ENCODE measurements around the gene PIP5K1B.

The PIP5K1B gene

GRCh38 chr9:68740561-68740960 lies 35.5 kb downstream of the PIP5K1B start:
- no peaks in the 10 kb centered on the region for H3K9me3 Mint-ChIP-seq

GRCh38 chr9:68741234-68741633 lies 36.2 kb downstream of the PIP5K1B start:
- no peak overlapping the region for H3K4me3 Mint-ChIP-seq
- no peaks in the 10 kb centered on the region for H3K9me3 Mint-ChIP-seq
- no peak overlapping the region for H3K27ac Mint-ChIP-seq
- H3K27me3 Mint-ChIP-seq, result no peaks in the 10 kb centered on the region
- no peak for ATAC-seq
- H3K4me1 Mint-ChIP-seq, result peaks cover 53% of the 10 kb centered on the region
- peaks cover 48% of the 10 kb centered on the region for H3K36me3 Mint-ChIP-seq

More at GRCh38 chr9:68740561-68740960, 35.5 kb downstream of the PIP5K1B start:
- Mint-ChIP-seq H3K4me3 (no peak overlapping the region), H3K27me3 (no peaks in the 10 kb centered on the region), H3K36me3 (peaks cover 44% of the 10 kb centered on the region), H3K27ac (no peak overlapping the region), H3K4me1 (peaks cover 56% of the 10 kb centered on the region)
- ATAC-seq, result no peak

DNA sequence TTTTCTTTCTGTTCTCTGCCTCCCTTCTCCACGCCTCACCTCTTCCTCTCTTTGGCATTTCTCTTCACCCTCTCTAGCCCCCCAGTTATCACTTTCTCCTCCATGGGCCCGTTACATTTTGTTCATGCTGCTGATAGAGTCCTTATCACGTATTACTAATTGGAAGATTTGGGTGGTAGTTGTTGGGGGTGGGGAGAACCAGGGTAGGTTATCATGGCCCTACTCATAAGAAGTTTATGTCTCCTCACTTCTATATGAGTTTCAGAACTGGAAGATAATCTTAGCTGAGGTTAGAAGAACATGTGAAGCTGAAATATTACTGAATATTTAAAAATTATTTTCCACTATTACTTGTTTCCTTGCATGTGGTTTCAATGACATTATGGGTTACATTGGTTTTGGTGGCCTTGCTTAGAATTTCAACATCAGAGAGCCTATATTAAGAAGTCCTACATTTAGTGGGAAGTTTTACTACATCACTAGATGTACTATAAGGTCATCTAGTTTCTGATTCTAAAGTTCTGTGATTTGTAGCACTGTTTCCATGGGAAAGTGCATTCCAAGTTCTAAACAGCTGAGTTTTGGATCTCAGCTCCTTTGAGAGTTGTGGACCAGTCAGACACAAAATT lies 36.8 kb downstream of the PIP5K1B start:
- no peak for ATAC-seq
- H3K4me3 Mint-ChIP-seq, result no peak overlapping the region
- H3K36me3 Mint-ChIP-seq, result peaks cover 49% of the 10 kb centered on the region
- peaks cover 53% of the 10 kb centered on the region for H3K4me1 Mint-ChIP-seq
- no peaks in the 10 kb centered on the region for H3K27me3 Mint-ChIP-seq
- no peaks in the 10 kb centered on the region for H3K9me3 Mint-ChIP-seq
- H3K27ac Mint-ChIP-seq, result no peak overlapping the region

- Mint-ChIP-seq H3K9me3 (no peaks in the 10 kb centered on the region), H3K4me3 (no peak overlapping the region), H3K4me1 (peaks cover 52% of the 10 kb centered on the region), H3K27me3 (no peaks in the 10 kb centered on the region), H3K27ac (no peak overlapping the region), H3K36me3 (peaks cover 48% of the 10 kb centered on the region)
- ATAC-seq, result no peak
These were observed 37.3 kb downstream of the PIP5K1B start for GRCh38 chr9:68742333-68742730.

DNA sequence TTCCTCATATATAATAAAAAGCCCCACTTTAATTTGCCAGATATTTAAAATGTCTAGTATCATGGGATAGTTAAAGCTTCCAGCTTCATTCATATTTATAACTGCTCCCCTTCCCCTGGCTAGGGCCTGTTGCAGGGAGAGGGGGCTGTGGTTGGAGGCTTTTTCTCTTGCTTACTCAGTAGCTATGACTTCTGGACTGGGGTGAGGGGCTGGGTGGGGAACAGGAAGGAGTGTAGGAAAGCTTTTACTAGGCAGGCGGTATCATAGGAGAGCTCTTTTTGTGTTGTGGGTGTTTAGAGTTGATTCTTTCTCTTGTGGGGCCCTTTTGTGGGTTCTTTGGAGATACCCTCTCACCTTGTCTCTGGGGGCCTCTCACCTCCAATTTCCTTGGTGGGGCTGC lies 39.4 kb downstream of the PIP5K1B start:
- no peaks in the 10 kb centered on the region for H3K9me3 Mint-ChIP-seq

GRCh38 chr9:68746525-68746924 lies 41.5 kb downstream of the PIP5K1B start:
- Mint-ChIP-seq H3K4me3 (no peak overlapping the region), H3K4me1 (peaks cover 49% of the 10 kb centered on the region), H3K27ac (no peak overlapping the region), H3K9me3 (no peaks in the 10 kb centered on the region), H3K27me3 (no peaks in the 10 kb centered on the region), H3K36me3 (peaks cover 48% of the 10 kb centered on the region)
- no peak for ATAC-seq

More for the DNA sequence above, 39.4 kb downstream of the PIP5K1B start:
- peaks cover 42% of the 10 kb centered on the region for H3K36me3 Mint-ChIP-seq
- no peaks in the 10 kb centered on the region for H3K27me3 Mint-ChIP-seq
- ATAC-seq, result no peak
- no peak overlapping the region for H3K27ac Mint-ChIP-seq
- H3K4me1 Mint-ChIP-seq, result peaks cover 47% of the 10 kb centered on the region
- H3K4me3 Mint-ChIP-seq, result no peak overlapping the region

GRCh38 chr9:68747043-68747533 lies 42.0 kb downstream of the PIP5K1B start:
- no peaks in the 10 kb centered on the region for H3K9me3 Mint-ChIP-seq
- H3K27me3 Mint-ChIP-seq, result no peaks in the 10 kb centered on the region
- H3K4me1 Mint-ChIP-seq, result peaks cover 47% of the 10 kb centered on the region
- no peak overlapping the region for H3K4me3 Mint-ChIP-seq
- H3K27ac Mint-ChIP-seq, result no peak overlapping the region
- no peak for ATAC-seq
- peaks cover 47% of the 10 kb centered on the region for H3K36me3 Mint-ChIP-seq

DNA sequence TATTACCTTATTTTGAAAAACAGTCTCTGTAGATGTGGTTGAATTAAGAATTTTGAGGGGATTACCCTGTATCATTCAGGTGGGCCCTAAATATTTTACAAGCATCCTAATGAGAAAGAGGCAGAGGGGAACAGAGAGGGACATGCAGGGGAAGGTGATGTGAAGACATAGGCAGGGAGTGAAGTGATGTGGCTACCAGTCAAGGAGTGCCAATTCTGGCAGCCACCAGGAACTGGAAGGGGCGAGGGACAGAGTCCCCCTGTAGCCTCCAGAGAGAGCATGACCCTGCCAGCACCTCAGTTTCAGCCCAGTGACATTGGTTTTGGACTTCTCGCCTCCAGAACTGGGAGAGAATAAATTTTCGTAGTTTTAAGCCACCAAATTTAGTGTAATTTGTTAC lies 44.1 kb downstream of the PIP5K1B start:
- ATAC-seq, result no peak
- Mint-ChIP-seq H3K27ac (peak overlapping the region; percentile 37), H3K36me3 (peaks cover 39% of the 10 kb centered on the region), H3K27me3 (no peaks in the 10 kb centered on the region), H3K4me1 (peaks cover 47% of the 10 kb centered on the region), H3K9me3 (no peaks in the 10 kb centered on the region), H3K4me3 (no peak overlapping the region)

DNA sequence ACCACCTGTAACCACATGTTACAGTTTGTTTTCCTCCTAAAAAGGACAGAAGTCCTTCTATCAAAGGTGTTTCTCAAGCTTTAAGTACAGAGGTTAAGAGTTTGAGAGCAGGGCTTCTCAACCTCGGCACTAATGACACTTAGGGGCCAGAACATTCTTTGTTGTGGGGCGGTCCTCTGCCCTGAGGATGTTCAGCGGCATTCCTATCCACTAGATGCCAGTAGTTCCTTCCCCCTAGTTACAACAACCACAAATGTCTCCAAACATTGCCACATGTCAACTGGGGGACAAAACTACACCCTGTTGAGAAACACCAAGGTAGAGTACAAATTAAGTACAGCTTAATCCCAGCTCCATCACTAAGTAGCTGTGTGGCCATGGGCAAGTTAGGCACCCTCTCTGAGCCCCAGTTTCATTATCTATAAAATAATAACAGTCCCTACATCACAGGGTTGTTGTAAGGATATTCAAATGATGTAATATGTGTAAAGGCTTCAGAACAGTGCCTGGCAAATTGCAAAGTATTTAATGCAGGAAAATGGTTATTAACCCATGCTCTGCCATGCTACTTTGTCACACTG lies 44.6 kb downstream of the PIP5K1B start:
- peaks cover 47% of the 10 kb centered on the region for H3K4me1 Mint-ChIP-seq
- H3K27me3 Mint-ChIP-seq, result no peaks in the 10 kb centered on the region
- no peaks in the 10 kb centered on the region for H3K9me3 Mint-ChIP-seq
- H3K4me3 Mint-ChIP-seq, result no peak overlapping the region
- H3K36me3 Mint-ChIP-seq, result peaks cover 43% of the 10 kb centered on the region
- no peak for ATAC-seq
- no peak overlapping the region for H3K27ac Mint-ChIP-seq

GRCh38 chr9:68750255-68750654 lies 45.2 kb downstream of the PIP5K1B start:
- H3K27ac Mint-ChIP-seq, result no peak overlapping the region
- ATAC-seq, result no peak
- H3K4me3 Mint-ChIP-seq, result no peak overlapping the region
- H3K27me3 Mint-ChIP-seq, result no peaks in the 10 kb centered on the region
- H3K4me1 Mint-ChIP-seq, result peaks cover 46% of the 10 kb centered on the region
- no peaks in the 10 kb centered on the region for H3K9me3 Mint-ChIP-seq
- peaks cover 37% of the 10 kb centered on the region for H3K36me3 Mint-ChIP-seq

- no peak for ATAC-seq
- Mint-ChIP-seq H3K27me3 (no peaks in the 10 kb centered on the region), H3K4me1 (peaks cover 40% of the 10 kb centered on the region), H3K27ac (peak overlapping the region; percentile 15), H3K36me3 (peaks cover 32% of the 10 kb centered on the region), H3K9me3 (no peaks in the 10 kb centered on the region), H3K4me3 (no peak overlapping the region)
These were observed 45.7 kb downstream of the PIP5K1B start for GRCh38 chr9:68750786-68751185.

GRCh38 chr9:68751556-68751955 lies 46.5 kb downstream of the PIP5K1B start:
- ATAC-seq, result no peak
- Mint-ChIP-seq H3K27me3 (no peaks in the 10 kb centered on the region), H3K4me1 (peaks cover 36% of the 10 kb centered on the region), H3K27ac (peak overlapping the region; percentile 15), H3K9me3 (no peaks in the 10 kb centered on the region), H3K36me3 (peaks cover 27% of the 10 kb centered on the region), H3K4me3 (no peak overlapping the region)

- Mint-ChIP-seq H3K27ac (no peak overlapping the region), H3K36me3 (peaks cover 32% of the 10 kb centered on the region), H3K4me3 (no peak overlapping the region), H3K4me1 (peaks cover 29% of the 10 kb centered on the region), H3K27me3 (no peaks in the 10 kb centered on the region), H3K9me3 (peaks cover 3% of the 10 kb centered on the region)
- no peak for ATAC-seq
These were observed 50.0 kb downstream of the PIP5K1B start for GRCh38 chr9:68755051-68755450.

- no peak overlapping the region for H3K4me3 Mint-ChIP-seq
- no peak overlapping the region for H3K27ac Mint-ChIP-seq
- peaks cover 22% of the 10 kb centered on the region for H3K4me1 Mint-ChIP-seq
- H3K9me3 Mint-ChIP-seq, result peaks cover 3% of the 10 kb centered on the region
- no peak for ATAC-seq
- no peaks in the 10 kb centered on the region for H3K27me3 Mint-ChIP-seq
- H3K36me3 Mint-ChIP-seq, result peaks cover 27% of the 10 kb centered on the region
These were observed 50.7 kb downstream of the PIP5K1B start for GRCh38 chr9:68755752-68756151.

DNA sequence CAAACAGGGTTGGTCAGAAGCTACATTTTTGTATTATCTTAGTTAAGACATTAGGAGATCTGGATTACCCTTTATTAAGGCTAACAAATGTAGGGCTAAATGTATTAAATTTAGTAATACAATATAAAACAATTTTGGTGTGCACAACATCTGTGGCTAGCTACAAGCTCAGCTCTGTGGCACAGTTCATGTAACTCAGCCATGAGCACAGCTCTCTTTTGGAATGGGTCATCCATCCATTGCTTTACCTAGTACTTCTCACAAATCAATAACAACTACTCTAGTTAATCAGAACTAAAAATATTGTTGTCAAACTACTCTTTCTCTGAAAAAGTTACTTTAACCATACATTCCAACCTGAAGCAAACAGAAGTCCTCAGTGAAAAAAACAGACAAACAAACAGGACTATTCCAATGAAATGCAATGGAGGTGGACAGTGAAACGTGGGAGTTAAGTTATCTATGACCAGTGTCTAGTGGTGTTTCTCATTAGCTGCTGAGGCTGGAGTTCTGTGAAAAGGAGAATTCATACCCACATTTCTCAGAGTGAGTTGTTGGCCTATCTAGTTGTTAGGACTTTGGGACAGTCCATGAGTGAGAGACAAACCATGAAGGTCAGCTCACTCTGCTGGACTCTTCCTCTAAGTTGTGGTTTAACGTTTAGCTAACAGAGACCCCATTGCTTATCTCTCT lies 55.1 kb downstream of the PIP5K1B start:
- Mint-ChIP-seq H3K9me3 (peaks cover 3% of the 10 kb centered on the region), H3K27me3 (no peaks in the 10 kb centered on the region), H3K4me3 (no peak overlapping the region), H3K27ac (no peak overlapping the region), H3K4me1 (peaks cover 18% of the 10 kb centered on the region), H3K36me3 (peaks cover 16% of the 10 kb centered on the region)
- ATAC-seq, result no peak

Data from stimulated activated memory B cell treated with anti-CD40 and anti-IgM and Interleukin-4, amounts not matched to agents 10 μg/mL and 1 μg/mL and 100 μg/mL, for 72 hours (primary cell).